Fibroblast of gingiva (primary cell): ENCODE results near the gene CSRNP3.
A peak's percentile ranks its signal among the peaks of the same experiment; 100 is the strongest.

ENCODE experiments used
- DNase-seq: peaks from one replicate; pipeline ENCODE4 v3.0.0-alpha.2; 2011; ENCODE audit warnings: low read depth

Gene CSRNP3

GRCh38 chr2:165469417-165469816, at the start of gene CSRNP3:
CSRNP3 (plus strand) TSS chr2:165469698; CDS start chr2:165595066, 125,368 bp downstream.
- DNase-seq = peak; percentile 79

- no peak for DNase-seq
Observed at GRCh38 chr2:165420231-165420630, 49.3 kb upstream of the CSRNP3 start.

GRCh38 chr2:165423081-165423480, 46.4 kb upstream of the CSRNP3 start:
- no peak for DNase-seq

GRCh38 chr2:165425556-165425955, 43.9 kb upstream of the CSRNP3 start:
- DNase-seq = no peak

- no peak for DNase-seq
Observed at GRCh38 chr2:165427686-165428085, 41.8 kb upstream of the CSRNP3 start.

- DNase-seq = peak; percentile 54
Observed at GRCh38 chr2:165428926-165429325, 40.6 kb upstream of the CSRNP3 start.

- no peak for DNase-seq
Observed at GRCh38 chr2:165431014-165431413, 38.5 kb upstream of the CSRNP3 start.

GRCh38 chr2:165432234-165432966, 37.1 kb upstream of the CSRNP3 start:
- no peak for DNase-seq

GRCh38 chr2:165434865-165435496, 34.5 kb upstream of the CSRNP3 start:
- no peak for DNase-seq

- no peak for DNase-seq
Observed at GRCh38 chr2:165435611-165436010, 33.9 kb upstream of the CSRNP3 start.

GRCh38 chr2:165436559-165436958, 32.9 kb upstream of the CSRNP3 start:
- DNase-seq = no peak

GRCh38 chr2:165440367-165440766, 29.1 kb upstream of the CSRNP3 start:
- DNase-seq = peak; percentile 97

- DNase-seq = no peak
Observed at GRCh38 chr2:165443511-165443910, 26.0 kb upstream of the CSRNP3 start.

GRCh38 chr2:165448406-165448805, 21.1 kb upstream of the CSRNP3 start:
- no peak for DNase-seq

- DNase-seq = no peak
Observed at GRCh38 chr2:165450156-165450555, 19.3 kb upstream of the CSRNP3 start.

- no peak for DNase-seq
Observed at GRCh38 chr2:165452327-165452726, 17.2 kb upstream of the CSRNP3 start.

- no peak for DNase-seq
Observed at GRCh38 chr2:165453561-165454094, 15.9 kb upstream of the CSRNP3 start.

GRCh38 chr2:165454905-165455304, 14.6 kb upstream of the CSRNP3 start:
- no peak for DNase-seq

- peak; percentile 27 for DNase-seq
Observed at GRCh38 chr2:165456027-165456426, 13.5 kb upstream of the CSRNP3 start.

- no peak for DNase-seq
Observed at GRCh38 chr2:165462443-165462842, 7.1 kb upstream of the CSRNP3 start.

GRCh38 chr2:165466386-165466785, 3.1 kb upstream of the CSRNP3 start:
- no peak for DNase-seq

GRCh38 chr2:165467921-165468320, 1.6 kb upstream of the CSRNP3 start:
- DNase-seq = no peak

GRCh38 chr2:165470361-165470760, 863 bp downstream of the CSRNP3 start:
- no peak for DNase-seq
